Mesendoderm (in vitro differentiated cells): ENCODE data around the gene NADSYN1.
A peak's percentile ranks its signal among the peaks of the same experiment; 100 is the strongest.

ENCODE experiments used
- DNase-seq: peaks from one replicate; pipeline ENCODE4 v3.0.0; 2013
- H2AK5ac ChIP-seq: 2 replicates; pipeline ENCODE4 v1.6.1; 2013; ENCODE audit warnings: low read length, inconsistent platforms
- H2BK120ac ChIP-seq: 2 replicates; pipeline ENCODE4 v1.6.1; 2013; ENCODE audit warnings: low read depth, mild to moderate bottlenecking, low read length, moderate library complexity, mixed read lengths
- H2BK15ac ChIP-seq: replicated peaks from 2 replicates; pipeline ENCODE4 v1.6.1; 2013; ENCODE audit warnings: low read depth, mild to moderate bottlenecking, moderate library complexity
- H2BK5ac ChIP-seq: 2 replicates; pipeline ENCODE4 v1.6.1; 2013; ENCODE audit warnings: low read length, inconsistent platforms
- H3K18ac ChIP-seq: 2 replicates; pipeline ENCODE4 v1.6.1; 2013; ENCODE audit warnings: mild to moderate bottlenecking, low read length, mixed read lengths
- H3K23ac ChIP-seq: one replicate; pipeline ENCODE4 v1.6.1; 2013; ENCODE audit warnings: low read length
- H3K27ac ChIP-seq: 2 replicates; pipeline ENCODE4 v1.5.1; 2013; ENCODE audit warnings: low read depth, mild to moderate bottlenecking, inconsistent platforms, low read length, moderate library complexity
- H3K27me3 ChIP-seq: 2 replicates; pipeline ENCODE4 v1.6.1; 2013; ENCODE audit warnings: low read length, control low read depth, mild to moderate bottlenecking, inconsistent platforms; ENCODE audit not compliant: insufficient read depth, poor library complexity
- H3K36me3 ChIP-seq: 2 replicates; pipeline ENCODE4 v1.6.1; 2013; ENCODE audit warnings: low read length, inconsistent platforms; ENCODE audit not compliant: control insufficient read depth, insufficient read depth
- H3K4ac ChIP-seq: one replicate; pipeline ENCODE4 v1.6.1; 2013; ENCODE audit warnings: low read depth, mild to moderate bottlenecking, low read length, moderate library complexity
- H3K4me1 ChIP-seq: 2 replicates; pipeline ENCODE4 v1.6.1; 2013; ENCODE audit warnings: low read depth, low read length, inconsistent platforms; ENCODE audit not compliant: control insufficient read depth
- H3K4me2 ChIP-seq: 2 replicates; pipeline ENCODE4 v1.6.1; 2013; ENCODE audit warnings: low read length
- H3K4me3 ChIP-seq: 2 replicates; pipeline ENCODE4 v1.5.1; 2013; ENCODE audit warnings: mild to moderate bottlenecking, low read length
- H3K56ac ChIP-seq: one replicate; pipeline ENCODE4 v1.6.1; 2013; ENCODE audit warnings: low read length
- H3K79me1 ChIP-seq: 2 replicates; pipeline ENCODE4 v1.6.1; 2013; ENCODE audit warnings: low read length, inconsistent platforms
- H3K79me2 ChIP-seq: 2 replicates; pipeline ENCODE4 v1.6.1; 2013; ENCODE audit warnings: mild to moderate bottlenecking, low read length; ENCODE audit not compliant: control insufficient read depth, insufficient read depth
- H3K9ac ChIP-seq: 2 replicates; pipeline ENCODE4 v1.6.1; 2013; ENCODE audit warnings: low read length, inconsistent platforms
- H4K5ac ChIP-seq: one replicate; pipeline ENCODE4 v1.6.1; 2013; ENCODE audit warnings: low read length
- H4K8ac ChIP-seq: one replicate; pipeline ENCODE4 v1.6.1; 2013; ENCODE audit warnings: low read depth, mild to moderate bottlenecking, control low read depth, low read length, moderate library complexity
- WGBS: extraction: QIAGEN DNeasy Blood & Tissue Kit; methylation state at CpG from one replicate; pipeline ENCODE4 v1.1.7; 2013; ENCODE audit warnings: low lambda C conversion rate, missing lambda C conversion rate; ENCODE audit not compliant: insufficient coverage; ENCODE audit errors: extremely low coverage; 5-methylcytosine and 5-hydroxymethylcytosine counted together

Gene NADSYN1

DNA sequence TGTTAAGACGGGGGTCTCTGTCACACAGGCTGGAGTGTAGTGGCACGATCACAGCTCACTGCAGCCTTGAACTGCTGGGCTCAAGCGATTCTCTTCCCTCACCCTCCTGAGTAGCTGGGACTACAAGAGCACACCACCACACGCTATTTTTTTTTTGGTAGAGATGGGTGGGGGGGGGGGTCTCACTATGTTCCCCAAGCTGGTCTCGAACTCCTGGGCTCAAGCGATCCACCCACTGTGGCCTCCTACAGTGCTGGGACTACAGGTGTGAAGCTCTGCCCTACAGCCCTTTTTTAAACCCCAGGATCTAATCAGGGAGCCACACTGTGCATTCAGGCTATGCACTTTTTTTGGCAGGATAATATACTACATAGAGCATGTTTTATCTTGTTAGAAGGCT is 3.4 kb upstream of the NADSYN1 start:
- no peak overlapping the region for H2AK5ac ChIP-seq
- H3K18ac ChIP-seq, result no peak overlapping the region
- no peak overlapping the region for H3K23ac ChIP-seq
- peaks cover 31% of the 10 kb centered on the region for H3K79me2 ChIP-seq
- no peak overlapping the region for H3K4ac ChIP-seq
- no peak for DNase-seq
- no peak overlapping the region for H4K8ac ChIP-seq
- peaks cover 27% of the 10 kb centered on the region for H3K79me1 ChIP-seq
- H4K5ac ChIP-seq, result no peak overlapping the region
- peaks cover 5% of the 10 kb centered on the region for H3K4me1 ChIP-seq
- peak overlapping the region; percentile 47 for H3K4me2 ChIP-seq
- WGBS, result no CpG with 5 or more reads among the region's 6 CpGs
- H3K27ac ChIP-seq, result no peak overlapping the region
- H3K56ac ChIP-seq, result peak overlapping the region; percentile 96
- peaks cover 9% of the 10 kb centered on the region for H3K36me3 ChIP-seq
- peak overlapping the region; percentile 78 for H3K9ac ChIP-seq
- no peak overlapping the region for H2BK5ac ChIP-seq
- no peak overlapping the region for H2BK120ac ChIP-seq
- no peak overlapping the region for H2BK15ac ChIP-seq
- H3K27me3 ChIP-seq, result no peaks in the 10 kb centered on the region
- peak overlapping the region; percentile 92 for H3K4me3 ChIP-seq

DNA sequence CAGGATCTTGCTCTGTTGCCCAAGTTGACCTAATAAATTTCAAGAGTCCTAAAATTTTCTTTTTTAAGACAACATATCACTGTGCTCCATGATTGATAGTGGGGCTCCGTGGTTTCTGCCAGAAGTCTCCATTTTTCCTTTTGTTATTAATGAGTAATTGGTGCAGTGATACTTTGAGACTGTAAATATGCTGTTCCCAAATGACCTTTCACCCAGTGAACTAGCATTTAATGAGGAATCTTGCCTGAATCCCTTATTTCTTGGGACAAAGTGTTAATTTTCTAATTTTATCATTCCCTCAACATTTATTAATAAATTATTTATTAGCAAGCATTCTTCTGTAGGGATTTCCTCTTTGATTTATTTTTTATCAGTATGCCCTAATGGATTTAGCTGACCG is 2.5 kb upstream of the NADSYN1 start:
- no peak overlapping the region for H3K4ac ChIP-seq
- WGBS, result no CpG with 5 or more reads among the region's 2 CpGs
- H3K56ac ChIP-seq, result no peak overlapping the region

DNA sequence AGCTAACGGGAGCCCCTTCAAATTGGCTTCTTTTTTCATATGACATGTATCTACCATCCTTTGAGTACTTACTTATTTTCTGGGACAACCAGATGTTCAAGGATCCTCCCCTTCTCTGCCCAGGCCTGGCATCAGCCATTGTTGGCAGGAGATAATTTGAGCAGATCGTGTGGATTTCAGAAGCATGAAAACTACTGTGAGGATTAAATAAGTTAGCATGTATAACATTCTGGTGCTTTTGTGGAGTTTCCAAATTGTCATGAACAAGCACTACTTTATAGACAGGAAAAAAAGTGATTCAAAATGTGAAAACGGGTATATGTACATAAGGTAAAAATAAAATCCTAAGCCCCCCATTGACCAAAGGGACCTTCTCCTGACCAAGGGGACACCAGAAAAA is 2.1 kb upstream of the NADSYN1 start:
- Histone ChIP-seq H3K4me1 (peaks cover 5% of the 10 kb centered on the region), H2AK5ac (no peak overlapping the region), H3K23ac (no peak overlapping the region), H3K9ac (no peak overlapping the region), H3K27ac (no peak overlapping the region), H3K27me3 (no peaks in the 10 kb centered on the region), H3K79me2 (peaks cover 20% of the 10 kb centered on the region), H3K4me2 (no peak overlapping the region), H3K4ac (no peak overlapping the region), H2BK120ac (no peak overlapping the region), H2BK5ac (no peak overlapping the region), H3K56ac (no peak overlapping the region), H3K4me3 (no peak overlapping the region), H2BK15ac (no peak overlapping the region), H4K8ac (no peak overlapping the region), H3K18ac (no peak overlapping the region), H3K36me3 (peaks cover 2% of the 10 kb centered on the region), H4K5ac (no peak overlapping the region), H3K79me1 (peaks cover 16% of the 10 kb centered on the region)
- WGBS, result no CpG with 5 or more reads among the region's 3 CpGs
- DNase-seq, result no peak

More for the DNA sequence above, 2.5 kb upstream of the NADSYN1 start:
- H3K4me2 ChIP-seq, result no peak overlapping the region
- peaks cover 22% of the 10 kb centered on the region for H3K79me2 ChIP-seq
- H2BK120ac ChIP-seq, result no peak overlapping the region
- H3K18ac ChIP-seq, result no peak overlapping the region
- no peak overlapping the region for H4K8ac ChIP-seq
- DNase-seq, result no peak
- H3K36me3 ChIP-seq, result peaks cover 2% of the 10 kb centered on the region
- H3K27me3 ChIP-seq, result no peaks in the 10 kb centered on the region
- H3K4me3 ChIP-seq, result no peak overlapping the region
- H3K79me1 ChIP-seq, result peaks cover 18% of the 10 kb centered on the region
- H2AK5ac ChIP-seq, result no peak overlapping the region
- no peak overlapping the region for H3K27ac ChIP-seq
- H2BK5ac ChIP-seq, result no peak overlapping the region
- no peak overlapping the region for H3K23ac ChIP-seq
- no peak overlapping the region for H2BK15ac ChIP-seq
- H3K9ac ChIP-seq, result no peak overlapping the region
- peaks cover 5% of the 10 kb centered on the region for H3K4me1 ChIP-seq
- no peak overlapping the region for H4K5ac ChIP-seq

DNA sequence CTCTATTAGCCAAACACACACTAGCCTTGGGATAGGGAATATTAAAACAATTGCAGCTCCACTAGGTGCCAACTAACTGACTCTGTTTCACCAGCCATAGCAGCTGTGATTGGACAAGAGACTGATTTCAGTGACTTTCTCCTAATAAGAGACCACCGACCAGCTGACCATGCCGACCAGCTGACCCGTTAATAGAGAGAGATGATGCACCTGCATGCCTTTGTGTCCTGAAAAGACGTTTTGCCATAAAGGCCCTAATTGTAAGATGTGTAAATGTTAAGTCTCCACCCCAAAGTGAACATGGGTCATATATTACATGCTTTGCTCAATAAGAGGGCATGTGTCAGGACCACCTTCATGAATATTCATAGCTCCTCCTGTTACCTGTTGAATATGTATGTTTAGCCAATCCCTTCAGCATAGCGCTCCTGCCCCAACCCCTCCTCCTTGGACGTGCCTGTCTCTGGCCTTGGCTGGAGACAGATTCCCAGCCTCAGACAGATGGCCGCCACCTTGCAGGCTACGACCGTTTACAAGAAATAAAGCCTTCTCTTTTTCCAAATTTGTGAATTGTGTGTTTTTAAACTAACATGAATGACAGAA is 1.3 kb upstream of the NADSYN1 start:
- H3K9ac ChIP-seq, result no peak overlapping the region
- no peak overlapping the region for H2BK5ac ChIP-seq
- no peak overlapping the region for H3K56ac ChIP-seq
- H4K8ac ChIP-seq, result no peak overlapping the region
- no peak overlapping the region for H2BK15ac ChIP-seq
- peaks cover 3% of the 10 kb centered on the region for H3K4me1 ChIP-seq
- H3K79me1 ChIP-seq, result peaks cover 14% of the 10 kb centered on the region
- no peak overlapping the region for H2BK120ac ChIP-seq
- peaks cover 2% of the 10 kb centered on the region for H3K36me3 ChIP-seq
- H3K27ac ChIP-seq, result no peak overlapping the region
- DNase-seq, result peak; percentile 78
- no peak overlapping the region for H3K18ac ChIP-seq
- H3K23ac ChIP-seq, result no peak overlapping the region
- no peak overlapping the region for H2AK5ac ChIP-seq
- H3K27me3 ChIP-seq, result no peaks in the 10 kb centered on the region
- H3K4me2 ChIP-seq, result no peak overlapping the region
- no peak overlapping the region for H3K4ac ChIP-seq
- H3K4me3 ChIP-seq, result no peak overlapping the region
- peaks cover 18% of the 10 kb centered on the region for H3K79me2 ChIP-seq
- no CpG with 5 or more reads among the region's 9 CpGs for WGBS
- H4K5ac ChIP-seq, result no peak overlapping the region

DNA sequence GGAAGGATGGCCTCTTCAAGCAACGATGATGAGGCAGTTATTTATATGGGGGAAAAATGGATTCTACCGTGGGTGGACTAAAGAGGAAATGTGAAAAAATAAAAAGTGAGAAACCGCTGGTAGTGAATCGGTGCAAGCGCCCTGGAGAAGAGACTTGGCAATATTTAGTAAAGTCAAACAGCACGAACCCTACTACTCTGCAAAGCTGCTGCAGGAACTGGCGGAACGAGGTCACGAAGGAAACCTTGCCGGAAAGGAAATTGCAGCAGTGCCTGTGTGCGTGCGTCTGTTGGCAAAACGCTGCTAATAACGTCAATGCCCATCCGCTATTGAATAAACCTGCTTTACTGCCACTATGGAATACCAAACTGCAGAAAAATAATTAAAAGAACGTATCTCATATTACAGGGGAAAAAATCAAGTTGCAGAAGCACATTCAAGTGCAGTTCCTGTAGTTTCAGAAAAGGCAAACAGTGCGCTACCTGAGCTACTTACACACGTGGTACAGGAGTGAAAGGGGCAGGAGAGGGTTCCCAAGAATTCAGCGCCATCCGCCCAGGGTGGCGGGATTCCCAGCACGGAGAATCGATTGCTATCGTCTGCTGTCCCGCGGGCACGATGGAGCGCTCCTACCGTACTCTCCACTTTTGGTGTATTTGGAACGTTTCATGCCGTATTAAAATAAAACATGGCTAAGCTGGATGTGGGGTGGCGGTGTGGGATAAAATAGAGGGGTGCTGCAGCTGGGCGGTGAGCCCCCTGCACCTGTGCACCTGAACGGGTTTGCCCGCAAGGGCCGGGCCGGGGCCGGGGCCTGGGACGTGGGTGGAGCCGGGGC is 585 bp upstream of the NADSYN1 start:
- Histone ChIP-seq H4K5ac (no peak overlapping the region), H2BK5ac (no peak overlapping the region), H3K23ac (no peak overlapping the region), H3K18ac (no peak overlapping the region), H3K4me2 (peak overlapping the region; percentile 71), H3K36me3 (no peaks in the 10 kb centered on the region), H3K56ac (no peak overlapping the region), H3K27ac (no peak overlapping the region), H2BK15ac (no peak overlapping the region), H2AK5ac (no peak overlapping the region), H2BK120ac (no peak overlapping the region), H3K79me2 (peaks cover 10% of the 10 kb centered on the region), H3K4ac (no peak overlapping the region), H3K4me1 (no peaks in the 10 kb centered on the region), H3K79me1 (peaks cover 8% of the 10 kb centered on the region), H3K27me3 (no peaks in the 10 kb centered on the region), H3K4me3 (no peak overlapping the region), H4K8ac (no peak overlapping the region), H3K9ac (peak overlapping the region; percentile 26)
- no CpG with 5 or more reads among the region's 40 CpGs for WGBS
- peak; percentile 9 for DNase-seq
